BE2C (cell line): ENCODE results near the gene GPR153.

Experiments used
- DNase-seq: peaks from one replicate; pipeline ENCODE4 v3.0.0-alpha.2; 2020
- H3K27me3 ChIP-seq: fragments of 250-450 bp; sonication (Bioruptor Pico); 2 replicates; pipeline ENCODE4 v1.5.1; 2020; ENCODE audit warnings: mild to moderate bottlenecking
- H3K36me3 ChIP-seq: fragments of 250-450 bp; sonication (Bioruptor Pico); 2 replicates; pipeline ENCODE4 v1.5.1; 2020; ENCODE audit warnings: mild to moderate bottlenecking
- H3K4me1 ChIP-seq: fragments of 250-450 bp; sonication (Bioruptor Pico); 2 replicates; pipeline ENCODE4 v1.5.1; 2020
- H3K4me3 ChIP-seq: 2 replicates; pipeline ENCODE4 v1.5.1; 2011; ENCODE audit warnings: low read depth, low read length
- H3K9me3 ChIP-seq: fragments of 250-450 bp; sonication (Bioruptor Pico); 2 replicates; pipeline ENCODE4 v1.5.1; 2020
- TF ChIP-seq, protein P1 (sequence below): IDR thresholded peaks from 2 replicates; pipeline ENCODE4 v1.5.1; 2012; ENCODE audit warnings: mild to moderate bottlenecking, low read depth, low read length

The GPR153 gene

DNA sequence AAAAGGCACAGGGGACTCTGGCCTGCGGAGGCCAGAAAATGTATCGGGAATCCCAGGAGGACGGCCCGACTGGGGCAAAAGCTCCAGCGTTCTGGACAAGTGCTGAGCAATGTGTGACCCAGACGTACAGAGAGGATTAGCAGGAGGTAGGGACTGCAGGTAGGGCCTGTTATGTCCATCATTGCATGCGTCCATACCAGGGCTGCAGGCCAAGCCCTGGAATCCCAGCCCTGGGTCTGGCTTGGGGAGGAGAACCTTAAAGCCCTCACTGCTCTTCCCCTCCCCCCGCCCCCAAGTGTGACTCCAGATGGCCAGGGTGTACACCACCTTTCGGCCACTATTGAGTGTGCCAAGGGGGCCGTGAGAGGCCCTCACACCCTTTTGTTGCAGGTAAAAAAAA lies 53.0 kb downstream of the GPR153 start:
- DNase-seq: no peak
- Histone ChIP-seq H3K4me1 (no peaks in the 10 kb centered on the region), H3K9me3 (no peaks in the 10 kb centered on the region), H3K36me3 (peaks cover 4% of the 10 kb centered on the region), H3K27me3 (no peaks in the 10 kb centered on the region), H3K4me3 (peak overlapping the region; percentile 4; the same call in 1 of the 2 replicates)
- TF ChIP-seq, protein P1, sequence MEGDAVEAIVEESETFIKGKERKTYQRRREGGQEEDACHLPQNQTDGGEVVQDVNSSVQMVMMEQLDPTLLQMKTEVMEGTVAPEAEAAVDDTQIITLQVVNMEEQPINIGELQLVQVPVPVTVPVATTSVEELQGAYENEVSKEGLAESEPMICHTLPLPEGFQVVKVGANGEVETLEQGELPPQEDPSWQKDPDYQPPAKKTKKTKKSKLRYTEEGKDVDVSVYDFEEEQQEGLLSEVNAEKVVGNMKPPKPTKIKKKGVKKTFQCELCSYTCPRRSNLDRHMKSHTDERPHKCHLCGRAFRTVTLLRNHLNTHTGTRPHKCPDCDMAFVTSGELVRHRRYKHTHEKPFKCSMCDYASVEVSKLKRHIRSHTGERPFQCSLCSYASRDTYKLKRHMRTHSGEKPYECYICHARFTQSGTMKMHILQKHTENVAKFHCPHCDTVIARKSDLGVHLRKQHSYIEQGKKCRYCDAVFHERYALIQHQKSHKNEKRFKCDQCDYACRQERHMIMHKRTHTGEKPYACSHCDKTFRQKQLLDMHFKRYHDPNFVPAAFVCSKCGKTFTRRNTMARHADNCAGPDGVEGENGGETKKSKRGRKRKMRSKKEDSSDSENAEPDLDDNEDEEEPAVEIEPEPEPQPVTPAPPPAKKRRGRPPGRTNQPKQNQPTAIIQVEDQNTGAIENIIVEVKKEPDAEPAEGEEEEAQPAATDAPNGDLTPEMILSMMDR: no peak

DNA sequence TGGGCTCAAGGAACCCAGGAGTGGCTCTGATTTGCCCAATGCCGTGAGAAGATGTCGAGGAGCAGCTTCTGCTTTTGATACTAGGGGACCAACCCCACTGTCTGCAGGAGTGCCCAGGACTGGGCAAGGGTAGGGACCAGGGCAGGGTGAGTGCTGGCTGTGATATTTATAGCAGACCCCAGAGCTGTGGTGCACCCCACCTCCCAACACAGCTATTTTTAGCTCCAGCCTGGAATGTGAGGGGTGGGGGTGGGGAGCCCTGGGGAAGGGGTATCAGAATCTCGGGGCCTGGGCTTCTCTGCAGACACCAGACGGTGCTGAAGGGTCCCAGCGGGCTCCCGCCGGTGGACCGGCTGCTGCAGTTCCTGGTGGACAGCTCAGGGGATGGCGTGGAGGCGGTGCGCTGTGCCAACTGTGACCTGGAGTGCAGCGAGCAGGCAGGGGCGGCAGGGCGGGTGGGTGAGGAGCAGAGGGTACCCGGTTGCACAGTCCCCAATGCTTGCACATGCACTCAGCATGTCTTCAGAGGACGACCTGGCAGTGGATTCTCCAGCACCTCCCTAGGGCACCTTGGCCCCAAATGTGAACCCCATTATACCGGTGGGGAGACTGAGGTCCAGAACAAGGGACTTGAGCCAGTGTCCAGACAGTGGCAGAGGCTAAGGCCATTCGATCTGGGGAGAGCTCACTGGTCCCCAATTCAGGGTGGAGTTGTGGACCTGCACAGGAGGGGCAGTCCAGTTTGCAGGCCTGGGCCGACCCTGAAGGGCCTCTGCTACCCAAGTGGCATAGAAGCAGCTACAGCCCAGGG lies 53.6 kb downstream of the GPR153 start:
- Histone ChIP-seq H3K36me3 (peaks cover under 1% of the 10 kb centered on the region; the same call in 1 of the 2 replicates), H3K27me3 (no peaks in the 10 kb centered on the region), H3K4me3 (no peak overlapping the region), H3K4me1 (no peaks in the 10 kb centered on the region), H3K9me3 (no peaks in the 10 kb centered on the region)
- TF ChIP-seq, protein P1: no peak
- no peak for DNase-seq

DNA sequence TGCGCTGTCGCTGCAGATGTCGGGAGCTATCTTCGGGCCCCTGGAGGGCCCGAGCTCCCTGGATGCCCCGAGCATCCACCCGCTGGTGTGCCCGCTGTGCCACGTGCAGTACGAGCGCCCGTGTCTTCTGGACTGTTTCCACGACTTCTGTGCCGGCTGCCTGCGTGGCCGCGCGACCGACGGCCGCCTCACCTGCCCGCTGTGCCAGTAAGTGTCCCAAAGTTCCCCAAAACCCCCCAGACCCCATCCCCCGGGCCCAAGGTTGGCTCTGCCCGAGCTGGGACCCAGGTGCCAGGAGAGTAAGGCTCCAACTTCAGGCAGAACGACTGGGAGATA lies 54.4 kb downstream of the GPR153 start:
- H3K9me3 ChIP-seq: no peaks in the 10 kb centered on the region
- no peaks in the 10 kb centered on the region for H3K4me1 ChIP-seq
- no peaks in the 10 kb centered on the region for H3K36me3 ChIP-seq
- DNase-seq: no peak
- TF ChIP-seq, protein P1: no peak
- H3K4me3 ChIP-seq: no peak overlapping the region
- no peaks in the 10 kb centered on the region for H3K27me3 ChIP-seq

DNA sequence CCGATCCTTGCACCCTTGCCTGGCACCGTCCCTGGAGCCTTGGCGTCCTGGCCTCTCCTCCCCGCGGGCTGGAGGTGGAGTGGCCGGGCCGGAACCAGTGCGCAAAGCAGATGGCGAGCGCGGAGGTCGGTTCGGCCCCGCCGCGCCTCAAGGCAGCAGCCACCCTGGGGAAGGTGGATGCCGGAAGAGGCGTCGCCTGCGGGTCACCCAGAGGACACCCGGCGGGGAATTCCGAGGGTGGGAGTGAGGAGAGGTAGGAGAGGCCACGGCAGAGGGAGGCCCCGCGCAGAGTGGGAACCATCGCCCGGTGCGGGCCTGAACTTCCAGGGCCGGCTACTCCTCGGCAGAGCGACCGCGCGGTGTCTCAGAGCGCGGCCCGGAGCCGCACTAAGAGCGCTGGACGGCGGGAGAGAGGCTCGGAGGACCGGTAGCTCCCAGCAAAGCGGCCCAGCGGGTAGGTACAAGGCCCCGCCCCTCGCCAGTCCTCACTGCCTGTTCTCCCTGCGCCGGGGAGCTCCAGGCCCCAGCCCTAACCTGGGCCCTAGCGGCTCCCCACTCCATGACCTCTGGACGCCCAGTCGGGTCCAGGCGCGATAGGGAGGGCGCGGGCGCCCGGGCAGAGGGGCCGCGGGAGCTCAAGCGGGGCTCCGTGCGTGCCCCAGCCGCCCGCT lies 54.9 kb downstream of the GPR153 start, which contains the start of gene RNF207:
TSS of gene RNF207 (plus strand) at position 271 of the 671 bp plus-strand sequence. CDS start 417 bp downstream, outside the sequence.
- Histone ChIP-seq H3K4me1 (no peaks in the 10 kb centered on the region), H3K36me3 (no peaks in the 10 kb centered on the region), H3K27me3 (no peaks in the 10 kb centered on the region), H3K4me3 (no peak within 1 kb of the TSS), H3K9me3 (no peaks in the 10 kb centered on the region)
- no peak for DNase-seq
- TF ChIP-seq, protein P1: no peak

DNA sequence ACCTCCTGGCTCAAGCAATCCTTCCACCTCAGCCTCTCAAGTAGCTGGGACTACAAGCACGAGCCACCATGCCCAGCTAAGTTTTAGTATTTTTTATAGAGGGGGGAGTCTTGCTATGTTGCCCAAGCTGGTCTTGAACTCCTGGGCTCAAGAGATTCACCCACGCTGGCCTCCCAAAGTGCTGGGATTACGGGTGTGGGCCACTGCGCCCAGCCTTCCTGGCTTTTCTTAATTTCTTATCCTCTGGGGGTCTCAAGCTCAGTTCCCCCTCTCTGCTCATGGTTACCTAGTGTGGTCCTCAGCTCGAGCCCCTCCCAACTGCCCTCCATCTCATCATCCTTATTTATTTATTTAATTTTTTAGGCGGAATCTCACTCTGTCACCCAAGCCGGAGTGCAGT lies 58.6 kb downstream of the GPR153 start:
- H3K9me3 ChIP-seq: no peaks in the 10 kb centered on the region
- peaks cover 11% of the 10 kb centered on the region for H3K36me3 ChIP-seq
- no peak for DNase-seq
- no peak overlapping the region for H3K4me3 ChIP-seq
- no peaks in the 10 kb centered on the region for H3K27me3 ChIP-seq
- no peaks in the 10 kb centered on the region for H3K4me1 ChIP-seq
- TF ChIP-seq, protein P1: no peak
